SK-N-SH treated with all-trans-retinoic acid at 6 μM for 48 hours (cell line): ENCODE measurements around the gene ZNF563.

Experiments used
- ARNTL ChIP-seq: fragments of 450-650 bp; formaldehyde crosslinking; IDR thresholded peaks from 2 replicates; pipeline ENCODE4 v1.5.0; 2020; ENCODE audit warnings: low read depth, mild to moderate bottlenecking, moderate library complexity, borderline replicate concordance
- GLIS3 ChIP-seq: fragments of 250-450 bp; sonication (Bioruptor Pico); IDR thresholded peaks from 2 replicates; pipeline ENCODE4 v1.5.0; 2020; ENCODE audit warnings: mild to moderate bottlenecking, moderate library complexity
- ZC3H10 ChIP-seq: fragments of 250-450 bp; sonication (Bioruptor Pico); IDR thresholded peaks from 2 replicates; pipeline ENCODE4 v1.5.1; 2021; ENCODE audit warnings: mild to moderate bottlenecking, moderate library complexity
- ZNF8 ChIP-seq: fragments of 450-650 bp; formaldehyde crosslinking; IDR thresholded peaks from 2 replicates; pipeline ENCODE4 v1.5.0; 2020; ENCODE audit warnings: mild to moderate bottlenecking, moderate library complexity

DNA sequence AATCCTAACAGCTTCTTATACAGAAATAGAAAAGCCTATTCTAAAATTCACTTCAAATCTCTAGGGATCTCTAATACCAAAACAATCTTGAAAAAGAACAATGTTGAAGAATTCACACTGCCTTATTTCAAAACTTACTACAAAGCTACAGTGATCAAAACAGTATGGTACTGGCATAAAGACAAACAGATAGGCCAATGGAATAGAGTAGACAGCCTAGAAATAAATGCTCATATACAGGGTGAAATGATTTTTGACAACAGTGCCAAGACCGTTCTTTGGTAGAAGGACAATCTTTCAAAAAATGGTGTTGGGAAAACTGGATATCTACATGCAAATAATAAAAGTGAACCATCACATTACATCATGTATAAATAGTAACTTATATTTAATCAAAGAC is 11.8 kb upstream of the ZNF563 start:
- TF ChIP-seq ZC3H10 (CRISPR knock-in tag) (no peak), ZNF8 (CRISPR knock-in tag) (no peak), ARNTL (CRISPR knock-in tag) (no peak), GLIS3 (no peak)
